ENCODE measurements around the gene GALNT9. TPM values are rescaled to one million over a fixed set of nuclear protein-coding genes. Genes with fewer than 3 reads are reported as not detected.
"Not testable (repeated sequence)": the region's sequence is repeated elsewhere in the genome, so short reads cannot be mapped to it uniquely, and the experiment has no call there.

The GALNT9 gene
- polyA plus RNA-seq, 3 donors: not detected

- Mint-ChIP-seq H3K4me1 (no peaks in the 10 kb centered on the region), H3K9me3 (peaks cover 5 to 34% (median 11%) of the 10 kb centered on the region in 7 donors), H3K4me3 (no peak overlapping the region), H3K36me3 (no peaks in the 10 kb centered on the region), H3K27ac (no peak overlapping the region), H3K27me3 (ENCODE audit: low read depth in 3 of 3) (peaks cover 0 to 5% (median 2%) of the 10 kb centered on the region in 3 donors)
- Histone ChIP-seq H4K20me1 (ENCODE audit: insufficient read depth, low read length) (no peaks in the 10 kb centered on the region), H3K36me3 (replicated peaks in 1 of 2; ENCODE audit: control insufficient read depth in 1 of 2, insufficient read depth in 2 of 2, low read length in 2 of 2) (no peaks in the 10 kb centered on the region), H3K27me3 (ENCODE audit: control insufficient read depth in 2 of 2, insufficient read depth in 2 of 2, low read length in 2 of 2) (no peaks in the 10 kb centered on the region), H3K4me3 (replicated peaks in 1 of 3; ENCODE audit: low read depth in 2 of 3, low read length in 3 of 3) (no peak overlapping the region), H3K9ac (ENCODE audit: insufficient read depth, low read length, poor library complexity, severe bottlenecking) (no peak overlapping the region), H3K9me3 (replicated peaks in 1 of 2; ENCODE audit: control insufficient read depth in 1 of 2, insufficient read depth in 1 of 2, low read length in 2 of 2) (peaks cover 8 to 11% of the 10 kb centered on the region in 2 donors), H3K4me2 (replicated peaks; ENCODE audit: extremely low read depth, low read length, poor library complexity, severe bottlenecking) (no peak overlapping the region), H2AFZ (ENCODE audit: insufficient read depth, low read depth, low read length, poor library complexity, severe bottlenecking) (no peak overlapping the region), H3K4me1 (ENCODE audit: control insufficient read depth in 1 of 2, insufficient read depth in 2 of 2, low read length in 2 of 2) (no peaks in the 10 kb centered on the region), H3K79me2 (ENCODE audit: insufficient read depth, low read length) (no peaks in the 10 kb centered on the region), H3K27ac (ENCODE audit: low read depth in 1 of 2, low read length in 2 of 2) (no peak overlapping the region)
- DNase-seq: no peak
- intact Hi-C loops (cut with micrococcal nuclease): no loop called here
- 81% methylated on average over 21 of the region's 26 CpGs for WGBS (ENCODE audit: insufficient coverage)
- TF ChIP-seq CTCF (IDR thresholded peaks at IDR 0.05): no peak
These were observed 28.3 kb downstream of the GALNT9 start for GRCh38 chr12:132300789-132301722.

GRCh38 chr12:132296063-132296462 is 33.3 kb downstream of the GALNT9 start:
- no peak for DNase-seq
- 93% methylated on average over 16 of the region's 18 CpGs for WGBS (ENCODE audit: insufficient coverage)
- H2AFZ ChIP-seq (ENCODE audit: insufficient read depth, low read depth, low read length, poor library complexity, severe bottlenecking): no peak overlapping the region
- no peak overlapping the region for H3K9ac ChIP-seq (ENCODE audit: insufficient read depth, low read length, poor library complexity, severe bottlenecking)
- peaks cover 13 to 15% of the 10 kb centered on the region in 2 donors for H3K9me3 ChIP-seq (replicated peaks in 1 of 2; ENCODE audit: control insufficient read depth in 1 of 2, insufficient read depth in 1 of 2, low read length in 2 of 2)
- Mint-ChIP-seq H3K27me3 (ENCODE audit: low read depth in 3 of 3) (peaks cover 0 to 9% (median 3%) of the 10 kb centered on the region in 3 donors), H3K27ac (no peak overlapping the region), H3K9me3 (peaks cover 4 to 24% (median 8%) of the 10 kb centered on the region in 7 donors), H3K36me3 (no peaks in the 10 kb centered on the region), H3K4me3 (no peak overlapping the region), H3K4me1 (no peaks in the 10 kb centered on the region)
- no peaks in the 10 kb centered on the region for H3K36me3 ChIP-seq (replicated peaks in 1 of 2; ENCODE audit: control insufficient read depth in 1 of 2, insufficient read depth in 2 of 2, low read length in 2 of 2)
- H3K79me2 ChIP-seq (ENCODE audit: insufficient read depth, low read length): no peaks in the 10 kb centered on the region
- intact Hi-C loops (cut with micrococcal nuclease): no loop called here
- H3K27me3 ChIP-seq (ENCODE audit: control insufficient read depth in 2 of 2, insufficient read depth in 2 of 2, low read length in 2 of 2): no peaks in the 10 kb centered on the region
- H3K4me2 ChIP-seq (replicated peaks; ENCODE audit: extremely low read depth, low read length, poor library complexity, severe bottlenecking): no peak overlapping the region
- no peaks in the 10 kb centered on the region for H4K20me1 ChIP-seq (ENCODE audit: insufficient read depth, low read length)
- no peak overlapping the region for H3K27ac ChIP-seq (ENCODE audit: low read depth in 1 of 2, low read length in 2 of 2)
- no peaks in the 10 kb centered on the region for H3K4me1 ChIP-seq (ENCODE audit: control insufficient read depth in 1 of 2, insufficient read depth in 2 of 2, low read length in 2 of 2)
- no peak overlapping the region for H3K4me3 ChIP-seq (replicated peaks in 1 of 3; ENCODE audit: low read depth in 2 of 3, low read length in 3 of 3)
- TF ChIP-seq CTCF (IDR thresholded peaks at IDR 0.05): no peak

- H4K20me1 ChIP-seq (ENCODE audit: insufficient read depth, low read length); H3K36me3 ChIP-seq (replicated peaks in 1 of 2; ENCODE audit: control insufficient read depth in 1 of 2, insufficient read depth in 2 of 2, low read length in 2 of 2); H3K4me1 Mint-ChIP-seq; H3K4me2 ChIP-seq (replicated peaks; ENCODE audit: extremely low read depth, low read length, poor library complexity, severe bottlenecking); H3K27me3 ChIP-seq (ENCODE audit: control insufficient read depth in 2 of 2, insufficient read depth in 2 of 2, low read length in 2 of 2); intact Hi-C loops (cut with micrococcal nuclease); H3K4me3 ChIP-seq (replicated peaks in 1 of 3; ENCODE audit: low read depth in 2 of 3, low read length in 3 of 3); H3K27me3 Mint-ChIP-seq (ENCODE audit: low read depth in 3 of 3); H3K36me3 Mint-ChIP-seq; H3K4me1 ChIP-seq (ENCODE audit: control insufficient read depth in 1 of 2, insufficient read depth in 2 of 2, low read length in 2 of 2); H3K4me3 Mint-ChIP-seq; DNase-seq; H2AFZ ChIP-seq (ENCODE audit: insufficient read depth, low read depth, low read length, poor library complexity, severe bottlenecking); H3K27ac Mint-ChIP-seq; H3K79me2 ChIP-seq (ENCODE audit: insufficient read depth, low read length); H3K9ac ChIP-seq (ENCODE audit: insufficient read depth, low read length, poor library complexity, severe bottlenecking); H3K27ac ChIP-seq (ENCODE audit: low read depth in 1 of 2, low read length in 2 of 2): not testable (repeated sequence)
- WGBS (ENCODE audit: insufficient coverage): 91% methylated on average over 20 of the region's 24 CpGs
- H3K9me3 ChIP-seq (replicated peaks in 1 of 2; ENCODE audit: control insufficient read depth in 1 of 2, insufficient read depth in 1 of 2, low read length in 2 of 2): peaks cover 13 to 15% of the 10 kb centered on the region in 2 donors
- H3K9me3 Mint-ChIP-seq: peaks cover 4 to 20% (median 9%) of the 10 kb centered on the region in 7 donors
These were observed 33.8 kb downstream of the GALNT9 start for GRCh38 chr12:132295561-132295960.
